GM12865 (cell line): ENCODE measurements around the gene FBF1.
A peak's percentile ranks its signal among the peaks of the same experiment; 100 is the strongest.
"Not testable (repeated sequence)": the region's sequence is repeated elsewhere in the genome, so short reads cannot be mapped to it uniquely, and the experiment has no call there.

Experiments
- DNase-seq: peaks from one replicate; pipeline ENCODE4 v3.0.0; 2010; ENCODE audit warnings: low read depth
- H3K4me3 ChIP-seq: 2 replicates; pipeline ENCODE4 v1.5.1; 2011; ENCODE audit warnings: mild to moderate bottlenecking, low read depth, low read length, control low read depth
- TF ChIP-seq, protein P1 (sequence below): IDR thresholded peaks from 2 replicates; pipeline ENCODE4 v1.5.1; 2011; ENCODE audit warnings: low read length, control low read depth, low read depth, inconsistent platforms; ENCODE audit not compliant: insufficient read depth; ENCODE audit errors: missing control alignments

Gene FBF1

DNA sequence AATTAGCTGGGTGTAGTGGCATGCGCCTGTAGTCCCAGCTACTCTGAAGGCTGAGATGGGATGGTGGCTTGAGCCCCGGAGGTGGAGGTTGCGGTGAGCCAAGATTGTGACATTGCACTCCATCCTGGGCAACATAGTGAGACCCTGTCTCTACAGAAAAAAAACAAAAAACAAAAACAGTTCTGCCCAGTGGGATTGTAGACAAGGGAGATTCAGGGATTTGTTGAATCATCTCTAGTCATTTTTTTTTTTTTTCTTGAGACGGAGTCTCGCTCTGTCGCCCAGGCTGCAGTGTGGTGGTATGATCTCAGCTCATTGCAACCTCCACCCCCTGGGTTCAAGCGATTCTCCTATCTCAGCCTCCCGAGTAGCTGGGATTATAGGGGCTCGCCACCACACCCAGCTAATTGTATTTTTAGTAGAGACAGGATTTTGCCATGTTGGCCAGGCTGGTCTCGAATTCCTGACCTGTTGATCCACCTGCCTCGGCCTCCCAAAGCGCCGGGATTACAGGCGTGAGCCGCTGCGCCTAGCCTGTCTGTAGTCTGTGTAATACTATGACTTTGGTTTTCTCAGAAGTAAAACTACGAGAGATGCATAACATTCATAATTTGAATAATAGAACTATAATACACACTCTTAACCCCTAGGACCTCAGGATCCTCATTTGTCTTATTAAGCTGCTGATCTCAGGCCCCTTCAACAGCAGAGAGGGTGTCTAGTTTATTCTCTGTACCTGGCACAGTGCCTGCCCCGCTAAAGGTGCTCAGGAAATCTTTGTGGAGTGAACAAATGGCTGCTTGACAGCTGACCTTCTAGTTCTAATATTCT, 39.6 kb upstream of the FBF1 start:
- DNase-seq: peak; percentile 18
- TF ChIP-seq, protein P1, sequence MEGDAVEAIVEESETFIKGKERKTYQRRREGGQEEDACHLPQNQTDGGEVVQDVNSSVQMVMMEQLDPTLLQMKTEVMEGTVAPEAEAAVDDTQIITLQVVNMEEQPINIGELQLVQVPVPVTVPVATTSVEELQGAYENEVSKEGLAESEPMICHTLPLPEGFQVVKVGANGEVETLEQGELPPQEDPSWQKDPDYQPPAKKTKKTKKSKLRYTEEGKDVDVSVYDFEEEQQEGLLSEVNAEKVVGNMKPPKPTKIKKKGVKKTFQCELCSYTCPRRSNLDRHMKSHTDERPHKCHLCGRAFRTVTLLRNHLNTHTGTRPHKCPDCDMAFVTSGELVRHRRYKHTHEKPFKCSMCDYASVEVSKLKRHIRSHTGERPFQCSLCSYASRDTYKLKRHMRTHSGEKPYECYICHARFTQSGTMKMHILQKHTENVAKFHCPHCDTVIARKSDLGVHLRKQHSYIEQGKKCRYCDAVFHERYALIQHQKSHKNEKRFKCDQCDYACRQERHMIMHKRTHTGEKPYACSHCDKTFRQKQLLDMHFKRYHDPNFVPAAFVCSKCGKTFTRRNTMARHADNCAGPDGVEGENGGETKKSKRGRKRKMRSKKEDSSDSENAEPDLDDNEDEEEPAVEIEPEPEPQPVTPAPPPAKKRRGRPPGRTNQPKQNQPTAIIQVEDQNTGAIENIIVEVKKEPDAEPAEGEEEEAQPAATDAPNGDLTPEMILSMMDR: no peak
- H3K4me3 ChIP-seq: peak overlapping the region; percentile 54

DNA sequence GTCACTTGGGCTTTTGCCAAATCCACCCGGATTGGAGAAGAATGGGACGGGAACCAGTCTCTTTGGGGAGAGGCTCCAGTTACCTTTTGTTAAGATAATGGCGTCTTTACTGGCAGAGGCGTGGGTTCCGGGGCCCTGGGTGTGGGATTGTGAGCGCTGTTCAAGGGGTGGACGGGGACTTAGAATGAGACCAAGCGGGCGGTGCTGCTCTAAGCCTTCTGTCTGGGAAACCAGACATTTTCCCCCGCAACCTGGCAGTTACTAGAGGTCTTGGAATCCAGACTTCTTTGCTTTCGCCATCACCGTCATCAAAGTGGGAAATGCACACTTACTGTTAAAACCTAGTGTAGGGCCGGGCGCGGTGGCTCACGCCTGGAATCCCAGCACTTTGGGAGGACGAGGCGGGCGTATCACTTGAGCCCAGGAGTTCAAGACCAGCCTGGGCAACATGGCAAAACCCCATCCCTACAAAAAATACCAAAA, 38.9 kb upstream of the FBF1 start:
- DNase-seq: no peak
- H3K4me3 ChIP-seq: peak overlapping the region; percentile 54
- TF ChIP-seq, protein P1: no peak

DNA sequence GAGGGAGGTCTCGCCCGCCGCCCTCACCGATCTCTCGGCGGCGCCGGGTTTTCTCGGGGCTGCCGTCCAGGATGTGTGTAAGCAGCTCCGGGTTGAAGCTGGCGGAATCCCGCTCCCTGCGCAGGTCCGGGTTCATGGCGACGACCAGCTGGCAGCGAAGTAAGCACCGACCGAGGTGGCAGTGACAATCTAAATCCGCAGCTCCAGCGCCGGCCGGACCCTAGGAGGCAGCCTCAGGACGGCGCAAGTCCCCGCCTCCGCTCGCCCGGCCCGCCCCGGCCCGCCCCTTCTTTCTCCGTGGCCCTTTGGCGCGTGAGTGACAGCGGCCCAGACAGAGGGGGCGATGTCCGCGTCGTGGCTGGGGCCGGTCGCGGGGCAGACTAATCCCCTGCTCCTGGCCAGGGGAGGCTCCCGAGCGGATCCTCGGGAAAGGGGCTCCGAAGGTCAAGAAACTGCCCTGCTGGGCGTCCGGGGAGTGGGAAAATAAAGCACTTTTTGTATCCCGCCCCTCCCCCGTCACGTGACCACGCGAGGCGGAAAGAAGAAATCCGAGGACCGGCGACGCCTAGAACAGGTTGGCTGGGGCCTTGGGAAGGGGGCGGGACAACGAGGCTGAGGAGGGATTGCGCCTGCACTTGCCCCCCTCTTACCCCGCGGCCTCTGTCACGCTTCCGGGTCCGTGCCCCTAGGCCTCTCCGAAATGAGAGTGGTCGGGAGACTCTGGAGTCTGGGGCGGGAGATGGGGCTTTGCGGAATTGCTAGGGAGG, 38.3 kb upstream of the FBF1 start, which contains the start of the genes ACOX1 and TEN1:
Gene ACOX1 (minus strand): TSS at position 229 of the 767 bp plus-strand sequence. CDS start 93 bp downstream, at position 136.
Gene TEN1 (plus strand): TSS at position 303 of the 767 bp plus-strand sequence. CDS start 6,953 bp downstream, outside the sequence.
- DNase-seq: peak; percentile 98
- peak within 1 kb of the TSS; percentile 54 for H3K4me3 ChIP-seq
- TF ChIP-seq, protein P1: peak; percentile 25

DNA sequence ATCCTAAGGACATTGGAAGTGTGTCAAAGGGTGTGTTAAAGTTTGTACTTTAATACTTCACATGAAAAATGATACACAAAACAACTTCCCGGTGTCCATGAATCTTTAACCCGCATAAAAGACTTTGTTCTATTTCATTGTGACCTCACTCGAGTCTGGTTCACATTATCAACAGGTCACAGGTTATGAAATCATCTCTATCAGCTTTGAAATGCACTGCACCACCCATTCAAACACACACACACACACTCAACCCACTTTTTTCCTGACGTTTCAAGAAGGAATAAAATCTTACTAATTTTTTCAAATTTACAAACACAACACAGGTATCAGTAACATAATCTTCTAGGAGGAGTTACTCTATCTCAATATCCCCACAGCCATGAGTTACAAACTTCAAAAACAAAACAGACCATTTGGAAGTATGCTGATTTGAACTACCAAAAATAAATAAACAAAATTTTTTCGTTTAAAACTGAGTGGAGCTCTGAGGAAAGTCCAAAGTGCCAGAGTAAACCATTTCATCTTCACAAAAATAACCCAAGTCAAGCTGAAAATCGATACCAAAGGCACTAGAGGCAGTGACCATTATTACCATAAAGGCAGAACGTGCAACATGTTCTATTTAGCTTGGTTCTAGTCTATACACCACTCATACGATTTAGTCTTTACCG, 35.5 kb upstream of the FBF1 start:
- DNase-seq: no peak
- TF ChIP-seq, protein P1: no peak
- H3K4me3 ChIP-seq: no peak overlapping the region

DNA sequence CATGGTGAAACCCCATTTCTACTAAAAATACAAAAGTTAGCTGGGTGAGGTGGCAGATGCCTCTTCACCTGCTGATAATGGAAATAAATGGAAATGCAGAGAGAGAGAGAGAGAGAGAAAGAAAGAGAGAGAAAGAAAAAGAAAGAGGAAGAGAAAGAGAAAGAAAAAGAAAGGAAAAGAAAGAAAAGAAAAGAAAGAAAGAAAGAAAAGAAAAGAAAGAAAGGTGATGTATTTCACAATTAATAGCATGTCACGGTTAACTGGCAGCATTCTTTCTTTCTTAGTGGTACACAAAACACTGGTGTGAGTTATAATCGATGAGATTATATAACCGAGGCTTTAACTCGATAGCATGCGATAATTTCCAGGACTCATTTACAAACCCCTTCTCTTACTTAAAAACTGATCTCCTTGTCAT, 34.9 kb upstream of the FBF1 start:
- H3K4me3 ChIP-seq: no peak overlapping the region
- no peak for DNase-seq
- TF ChIP-seq, protein P1: no peak

DNA sequence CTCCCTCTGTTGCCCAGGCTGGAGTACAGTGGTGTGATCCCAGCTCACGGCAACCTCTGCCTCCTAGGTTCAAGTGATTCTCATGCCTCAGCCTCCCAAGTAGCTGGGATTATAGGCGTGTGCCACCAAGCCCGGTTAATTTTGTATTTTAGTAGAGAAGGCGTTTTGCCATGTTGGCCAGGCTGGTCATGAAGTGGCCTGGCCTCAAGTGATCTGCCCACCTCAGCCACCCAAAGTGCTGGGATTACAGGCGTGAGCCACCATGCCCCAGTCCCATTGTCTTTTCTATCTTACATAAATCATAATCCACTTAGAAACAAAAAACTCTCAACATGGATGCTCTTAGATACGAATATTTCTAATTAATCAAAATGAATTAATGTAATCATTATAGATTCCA, 34.3 kb upstream of the FBF1 start:
- not testable (repeated sequence) for H3K4me3 ChIP-seq, DNase-seq
